Neuronal stem cell (in vitro differentiated cells): ENCODE measurements around the gene PDZD2.
"Not testable (repeated sequence)": the region's sequence is repeated elsewhere in the genome, so short reads cannot be mapped to it uniquely, and the experiment has no call there.

Source experiments
- DNase-seq: peaks from one replicate; pipeline ENCODE4 v3.0.0-alpha.2; 2013; ENCODE audit warnings: low spot score
- H2AFZ ChIP-seq: one replicate; pipeline ENCODE4 v1.6.1; 2013; ENCODE audit warnings: mild to moderate bottlenecking, low read length, inconsistent platforms
- H2AK5ac ChIP-seq: 2 replicates; pipeline ENCODE4 v1.6.1; 2013; ENCODE audit warnings: low read depth, mild to moderate bottlenecking, inconsistent platforms, low read length, moderate library complexity, mixed read lengths
- H2BK120ac ChIP-seq: 2 replicates; pipeline ENCODE4 v1.6.1; 2013; ENCODE audit warnings: low read depth, mild to moderate bottlenecking, inconsistent platforms, low read length, moderate library complexity, mixed read lengths
- H2BK12ac ChIP-seq: one replicate; pipeline ENCODE4 v1.6.1; 2013; ENCODE audit warnings: low read length, inconsistent platforms
- H2BK15ac ChIP-seq: 2 replicates; pipeline ENCODE4 v1.6.1; 2013; ENCODE audit warnings: mild to moderate bottlenecking, low read length, inconsistent platforms, mixed read lengths
- H2BK5ac ChIP-seq: one replicate; pipeline ENCODE4 v1.6.1; 2013; ENCODE audit warnings: inconsistent platforms, mild to moderate bottlenecking, low read length, moderate library complexity
- H3K14ac ChIP-seq: one replicate; pipeline ENCODE4 v1.6.1; 2013; ENCODE audit warnings: low read length, inconsistent platforms
- H3K18ac ChIP-seq: 2 replicates; pipeline ENCODE4 v1.6.1; 2013; ENCODE audit warnings: low read length, inconsistent platforms
- H3K23ac ChIP-seq: 2 replicates; pipeline ENCODE4 v1.6.1; 2013; ENCODE audit warnings: low read depth, mild to moderate bottlenecking, mixed read lengths, low read length, inconsistent platforms; ENCODE audit not compliant: poor library complexity
- H3K27ac ChIP-seq: replicated peaks from 3 replicates; pipeline ENCODE4 v1.5.1; 2013; ENCODE audit warnings: low read length, inconsistent platforms
- H3K27me3 ChIP-seq, 3 experiments: 2 replicates each; pipeline ENCODE4 v1.6.1; 2013; ENCODE audit warnings: low read length in 3 of 3, mild to moderate bottlenecking in 2 of 3, inconsistent platforms in 1 of 3, low read depth in 1 of 3, mixed read lengths in 1 of 3, moderate library complexity in 1 of 3; ENCODE audit not compliant: control insufficient read depth in 3 of 3, insufficient read depth in 3 of 3
- H3K36me3 ChIP-seq, 2 donors: replicated peaks in 1 of 2; 2 replicates each; pipeline ENCODE4 v1.6.1; 2013; ENCODE audit warnings: low read length in 2 of 2; ENCODE audit not compliant: control insufficient read depth in 2 of 2, insufficient read depth in 2 of 2
- H3K4ac ChIP-seq: 2 replicates; pipeline ENCODE4 v1.6.1; 2013; ENCODE audit warnings: inconsistent platforms, mild to moderate bottlenecking, low read length, moderate library complexity
- H3K4me1 ChIP-seq, 2 donors: 1 replicate in 1 of 2; 2 replicates in 1 of 2; pipeline ENCODE4 v1.6.1; 2013; ENCODE audit warnings: low read length in 2 of 2, low read depth in 1 of 2; ENCODE audit not compliant: control insufficient read depth in 2 of 2, insufficient read depth in 1 of 2
- H3K4me2 ChIP-seq: one replicate; pipeline ENCODE4 v1.6.1; 2013; ENCODE audit warnings: mild to moderate bottlenecking, low read length, inconsistent platforms; ENCODE audit not compliant: insufficient read depth, poor library complexity, severe bottlenecking
- H3K4me3 ChIP-seq, 2 donors: 2 replicates each; pipeline ENCODE4 v1.5.1; 2013; ENCODE audit warnings: low read length in 2 of 2, mild to moderate bottlenecking in 2 of 2, inconsistent platforms in 1 of 2, moderate library complexity in 1 of 2
- H3K79me1 ChIP-seq: one replicate; pipeline ENCODE4 v1.6.1; 2013; ENCODE audit warnings: low read depth, mild to moderate bottlenecking, inconsistent platforms, low read length, moderate library complexity
- H3K9ac ChIP-seq: one replicate; pipeline ENCODE4 v1.6.1; 2013; ENCODE audit warnings: mild to moderate bottlenecking, low read depth, low read length, inconsistent platforms; ENCODE audit not compliant: poor library complexity
- H3K9me3 ChIP-seq, 2 donors: replicated peaks in 1 of 2; 2 replicates each; pipeline versions ENCODE3 to v1.6.1; 2013; ENCODE audit warnings: low read length in 2 of 2, mild to moderate bottlenecking in 2 of 2, inconsistent platforms in 1 of 2, low read depth in 1 of 2, mixed read lengths in 1 of 2, moderate library complexity in 1 of 2; ENCODE audit not compliant: control insufficient read depth in 2 of 2, insufficient read depth in 1 of 2
- H4K8ac ChIP-seq: one replicate; pipeline ENCODE4 v1.6.1; 2013; ENCODE audit warnings: low read depth, mild to moderate bottlenecking, inconsistent platforms, low read length, moderate library complexity
- H4K91ac ChIP-seq: one replicate; pipeline ENCODE4 v1.6.1; 2013; ENCODE audit warnings: low read length, low read depth, mild to moderate bottlenecking, inconsistent platforms; ENCODE audit not compliant: poor library complexity
- WGBS, 2 donors: extraction: QIAGEN DNeasy Blood & Tissue Kit; methylation state at CpG; one replicate each; pipeline ENCODE4 v1.1.7; 2013; ENCODE audit warnings: missing lambda C conversion rate in 2 of 2, mixed read lengths in 1 of 2; ENCODE audit not compliant: insufficient read length in 2 of 2, insufficient replicate concordance in 1 of 2; ENCODE audit errors: extremely low coverage in 2 of 2; 5-methylcytosine and 5-hydroxymethylcytosine counted together

Gene PDZD2

GRCh38 chr5:31726952-31727351, 88.0 kb downstream of the PDZD2 start:
- H3K23ac ChIP-seq, result no peak overlapping the region

GRCh38 chr5:31728039-31728438, 89.1 kb downstream of the PDZD2 start:
- H3K4ac ChIP-seq, result no peak overlapping the region
- no peak overlapping the region for H2BK15ac ChIP-seq
- no peaks in the 10 kb centered on the region for H3K36me3 ChIP-seq
- H3K18ac ChIP-seq, result no peak overlapping the region
- H2AFZ ChIP-seq, result no peak overlapping the region
- H3K79me1 ChIP-seq, result no peaks in the 10 kb centered on the region
- WGBS, 2 donors, result no CpG with 5 or more reads among the region's 3 CpGs
- H3K9me3 ChIP-seq, result no peaks in the 10 kb centered on the region
- no peak overlapping the region for H2BK5ac ChIP-seq
- H3K14ac ChIP-seq, result no peak overlapping the region
- no peak overlapping the region for H4K91ac ChIP-seq
- no peak overlapping the region for H3K23ac ChIP-seq
- DNase-seq, result no peak
- no peak overlapping the region for H4K8ac ChIP-seq
- H3K4me3 ChIP-seq, result no peak overlapping the region
- no peaks in the 10 kb centered on the region for H3K27me3 ChIP-seq
- H3K4me1 ChIP-seq, result no peaks in the 10 kb centered on the region
- H3K9ac ChIP-seq, result no peak overlapping the region
- no peak overlapping the region for H2AK5ac ChIP-seq
- H3K4me2 ChIP-seq, result no peak overlapping the region
- H3K27ac ChIP-seq, result no peak overlapping the region
- H2BK12ac ChIP-seq, result no peak overlapping the region
- H2BK120ac ChIP-seq, result no peak overlapping the region

More at GRCh38 chr5:31726952-31727351, 88.0 kb downstream of the PDZD2 start:
- Histone ChIP-seq H4K8ac (no peak overlapping the region), H3K27me3 (no peaks in the 10 kb centered on the region), H2BK5ac (no peak overlapping the region), H2AK5ac (no peak overlapping the region), H2AFZ (no peak overlapping the region), H3K4me2 (no peak overlapping the region), H3K4ac (no peak overlapping the region), H3K9me3 (peaks cover 0 to 2% of the 10 kb centered on the region in 2 donors), H3K79me1 (no peaks in the 10 kb centered on the region), H2BK12ac (no peak overlapping the region), H3K4me3 (no peak overlapping the region), H3K18ac (no peak overlapping the region), H3K36me3 (no peaks in the 10 kb centered on the region), H3K4me1 (no peaks in the 10 kb centered on the region), H3K9ac (no peak overlapping the region), H4K91ac (no peak overlapping the region), H3K27ac (no peak overlapping the region), H2BK120ac (no peak overlapping the region), H2BK15ac (no peak overlapping the region), H3K14ac (no peak overlapping the region)
- no CpG with 5 or more reads among the region's 7 CpGs for WGBS, 2 donors
- no peak for DNase-seq

- not testable (repeated sequence) for H3K4me1 ChIP-seq, H2AK5ac ChIP-seq, H3K4me3 ChIP-seq, H3K27ac ChIP-seq, H2BK15ac ChIP-seq, H3K4me2 ChIP-seq, H2BK12ac ChIP-seq, H2BK5ac ChIP-seq, H3K4ac ChIP-seq, H3K27me3 ChIP-seq, H3K23ac ChIP-seq, H3K9ac ChIP-seq, H3K18ac ChIP-seq, H4K8ac ChIP-seq, H2BK120ac ChIP-seq, H2AFZ ChIP-seq, H3K79me1 ChIP-seq, H4K91ac ChIP-seq, H3K9me3 ChIP-seq, DNase-seq, H3K14ac ChIP-seq, H3K36me3 ChIP-seq
- no CpG with 5 or more reads among the region's 10 CpGs for WGBS, 2 donors
These were observed 89.9 kb downstream of the PDZD2 start for GRCh38 chr5:31728806-31729205.

DNA sequence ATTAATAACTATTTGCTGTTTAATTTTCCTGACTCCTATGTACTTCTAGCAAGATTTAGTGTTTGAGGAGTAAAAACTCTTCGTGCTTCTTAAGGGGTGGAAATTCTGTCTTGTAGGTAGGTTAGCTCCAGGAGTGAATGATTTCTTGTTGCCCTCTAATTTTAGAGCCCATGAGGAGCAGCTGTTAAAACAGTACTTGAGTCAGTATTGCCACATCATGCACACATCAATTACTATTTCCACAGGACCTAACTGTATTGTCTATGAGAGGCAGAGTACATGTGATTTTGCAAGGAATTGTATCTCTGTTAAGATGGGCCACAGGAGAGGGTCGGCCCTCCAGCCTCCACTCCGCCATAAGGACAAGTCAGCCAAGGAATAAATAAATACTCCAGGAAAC, 91.2 kb downstream of the PDZD2 start:
- Histone ChIP-seq H3K14ac (no peak overlapping the region), H4K8ac (no peak overlapping the region), H2BK15ac (no peak overlapping the region), H3K18ac (no peak overlapping the region), H2AFZ (no peak overlapping the region), H3K9me3 (no peaks in the 10 kb centered on the region), H2BK120ac (no peak overlapping the region), H3K23ac (no peak overlapping the region), H3K27ac (no peak overlapping the region), H4K91ac (no peak overlapping the region), H2AK5ac (no peak overlapping the region), H3K79me1 (no peaks in the 10 kb centered on the region), H3K36me3 (no peaks in the 10 kb centered on the region), H3K4me1 (peaks cover 0 to 2% of the 10 kb centered on the region in 2 donors), H2BK5ac (no peak overlapping the region), H2BK12ac (no peak overlapping the region), H3K4ac (no peak overlapping the region), H3K4me3 (no peak overlapping the region), H3K9ac (no peak overlapping the region), H3K27me3 (no peaks in the 10 kb centered on the region), H3K4me2 (no peak overlapping the region)
- no peak for DNase-seq
- WGBS, 2 donors, result no CpG with 5 or more reads among the region's 3 CpGs
